ENCODE measurements around the gene NOS1AP.
A peak's percentile ranks its signal among the peaks of the same experiment; 100 is the strongest.

GRCh38 chr1:162159515-162159914 lies 90.0 kb downstream of the NOS1AP start:
- TF ChIP-seq CTCF (IDR thresholded peaks at IDR 0.05) = no peak
- no peak for TF ChIP-seq POLR2A (IDR thresholded peaks at IDR 0.05)
- TF ChIP-seq POLR2AphosphoS5 (IDR thresholded peaks at IDR 0.05) = peak in 2 of 3 donors; percentile 11 to 37

All from stomach (tissue), 4 donors.